Measurements from ENCODE around the gene ELMOD3.

ELMOD3 gene

GRCh38 chr2:85398426-85399182, 44.0 kb downstream of the ELMOD3 start:
- no peak for TF ChIP-seq CTCF (IDR thresholded peaks at IDR 0.05; ENCODE audit: control insufficient read depth, extremely low read depth, insufficient read depth)
- H3K4me3 ChIP-seq (ENCODE audit: low read depth, low read length), result no peak overlapping the region
- no peak for DNase-seq (ENCODE audit: low read depth)

GRCh38 chr2:85399183-85399455, 44.5 kb downstream of the ELMOD3 start:
- DNase-seq (ENCODE audit: low read depth), result no peak
- no peak for TF ChIP-seq CTCF (IDR thresholded peaks at IDR 0.05; ENCODE audit: control insufficient read depth, extremely low read depth, insufficient read depth)
- no peak overlapping the region for H3K4me3 ChIP-seq (ENCODE audit: low read depth, low read length)

GRCh38 chr2:85400023-85400422, 45.5 kb downstream of the ELMOD3 start:
- TF ChIP-seq CTCF (IDR thresholded peaks at IDR 0.05; ENCODE audit: control insufficient read depth, extremely low read depth, insufficient read depth), result no peak
- no peak for DNase-seq (ENCODE audit: low read depth)
- H3K4me3 ChIP-seq (ENCODE audit: low read depth, low read length), result no peak overlapping the region

- no peak overlapping the region for H3K4me3 ChIP-seq (ENCODE audit: low read depth, low read length)
- DNase-seq (ENCODE audit: low read depth), result peak; percentile 54
- no peak for TF ChIP-seq CTCF (IDR thresholded peaks at IDR 0.05; ENCODE audit: control insufficient read depth, extremely low read depth, insufficient read depth)
Observed at GRCh38 chr2:85400541-85401463, 46.2 kb downstream of the ELMOD3 start.

GRCh38 chr2:85401464-85401805, 46.9 kb downstream of the ELMOD3 start:
- H3K4me3 ChIP-seq (ENCODE audit: low read depth, low read length), result no peak overlapping the region
- no peak for TF ChIP-seq CTCF (IDR thresholded peaks at IDR 0.05; ENCODE audit: control insufficient read depth, extremely low read depth, insufficient read depth)
- no peak for DNase-seq (ENCODE audit: low read depth)

- no peak for DNase-seq (ENCODE audit: low read depth)
- no peak for TF ChIP-seq CTCF (IDR thresholded peaks at IDR 0.05; ENCODE audit: control insufficient read depth, extremely low read depth, insufficient read depth)
- H3K4me3 ChIP-seq (ENCODE audit: low read depth, low read length), result no peak overlapping the region
Observed at GRCh38 chr2:85401844-85402243, 47.3 kb downstream of the ELMOD3 start.
